OCI-LY1 (cell line): ENCODE data around the gene DDX27.

ENCODE experiments used
- H2AFZ ChIP-seq: fragments of 200-600 bp; sonication (generic), shearing (Covaris generic); 2 replicates; pipeline ENCODE4 v1.6.0; 2014; ENCODE audit warnings: antibody characterized with exemption, mild to moderate bottlenecking, low read length
- H3F3A ChIP-seq: fragments of 200-600 bp; sonication (generic), shearing (Covaris generic); 2 replicates; pipeline ENCODE4 v1.6.0; 2014; ENCODE audit warnings: mild to moderate bottlenecking, antibody characterized with exemption, low read length, moderate library complexity; ENCODE audit not compliant: insufficient read depth
- H3K27ac ChIP-seq: fragments of 200-600 bp; sonication (generic); 2 replicates; pipeline ENCODE4 v1.5.1; 2014; ENCODE audit warnings: low read length, mixed run types, mild to moderate bottlenecking, low read depth; ENCODE audit not compliant: poor library complexity, severe bottlenecking
- H3K27me3 ChIP-seq: fragments of 200-600 bp; sonication (generic); 2 replicates; pipeline ENCODE4 v1.6.0; 2014; ENCODE audit warnings: antibody characterized with exemption, mild to moderate bottlenecking, low read length, moderate library complexity; ENCODE audit not compliant: insufficient read depth
- H3K36me3 ChIP-seq: fragments of 200-600 bp; sonication (generic); 2 replicates; pipeline ENCODE4 v1.6.1; 2014; ENCODE audit warnings: mild to moderate bottlenecking, antibody characterized with exemption, low read length, moderate library complexity, mixed read lengths; ENCODE audit not compliant: insufficient read depth
- H3K4me1 ChIP-seq: fragments of 200-600 bp; sonication (generic); 2 replicates; pipeline ENCODE4 v1.5.1; 2014; ENCODE audit warnings: mild to moderate bottlenecking, low read length, moderate library complexity; ENCODE audit not compliant: insufficient read depth, severe bottlenecking
- H3K4me2 ChIP-seq: fragments of 200-600 bp; sonication (generic), shearing (Covaris generic); 2 replicates; pipeline ENCODE4 v1.6.1; 2014; ENCODE audit warnings: low read length
- H3K4me3 ChIP-seq: fragments of 200-600 bp; sonication (generic); 2 replicates; pipeline ENCODE4 v1.5.1; 2014; ENCODE audit warnings: low read length, low read depth, mild to moderate bottlenecking, mixed read lengths; ENCODE audit not compliant: poor library complexity, severe bottlenecking
- H3K79me2 ChIP-seq: fragments of 200-600 bp; shearing (Covaris generic); 2 replicates; pipeline ENCODE4 v1.6.1; 2016; ENCODE audit warnings: mixed run types, low read length, mixed read lengths; ENCODE audit not compliant: insufficient read depth
- H3K9ac ChIP-seq: fragments of 200-600 bp; sonication (generic), shearing (Covaris generic); 2 replicates; pipeline ENCODE4 v1.6.1; 2014; ENCODE audit warnings: mild to moderate bottlenecking, low read length, mixed read lengths
- H3K9me2 ChIP-seq: fragments of 200-600 bp; sonication (generic), shearing (Covaris generic); 2 replicates; pipeline ENCODE4 v1.6.1; 2014; ENCODE audit warnings: low read depth, mild to moderate bottlenecking, low read length, mixed read lengths
- H3K9me3 ChIP-seq: fragments of 200-600 bp; shearing (Covaris generic); 2 replicates; pipeline ENCODE4 v1.6.1; 2014; ENCODE audit warnings: low read length, mixed read lengths
- H4K20me1 ChIP-seq: fragments of 200-600 bp; sonication (generic), shearing (Covaris generic); 2 replicates; pipeline ENCODE4 v1.6.0; 2016; ENCODE audit warnings: mild to moderate bottlenecking, low read length; ENCODE audit not compliant: insufficient read depth
- CTCF ChIP-seq: fragments of 200-600 bp; sonication (generic), shearing (Covaris generic); IDR thresholded peaks from 2 replicates; pipeline ENCODE4 v1.5.1; 2017; ENCODE audit warnings: mild to moderate bottlenecking, antibody characterized with exemption, low read length, moderate library complexity, mixed read lengths
- EZH2 ChIP-seq: fragments of 200-600 bp; sonication (generic), shearing (Covaris generic); IDR thresholded peaks from 2 replicates; pipeline ENCODE4 v1.8.0; 2017; ENCODE audit warnings: borderline replicate concordance, mixed run types, mild to moderate bottlenecking, antibody characterized with exemption, low read length, moderate library complexity, mixed read lengths

Gene DDX27

GRCh38 chr20:49262444-49262843 is 43.2 kb downstream of the DDX27 start:
- no peaks in the 10 kb centered on the region for H4K20me1 ChIP-seq
- TF ChIP-seq CTCF (no peak), EZH2 (no peak)
- H3K9me3 ChIP-seq = no peaks in the 10 kb centered on the region
- no peaks in the 10 kb centered on the region for H3F3A ChIP-seq
- no peaks in the 10 kb centered on the region for H3K27me3 ChIP-seq
- no peak overlapping the region for H3K4me3 ChIP-seq
- no peak overlapping the region for H2AFZ ChIP-seq
- H3K36me3 ChIP-seq = peaks cover 75% of the 10 kb centered on the region
- no peaks in the 10 kb centered on the region for H3K9me2 ChIP-seq
- no peak overlapping the region for H3K4me2 ChIP-seq
- H3K79me2 ChIP-seq = peaks cover 6% of the 10 kb centered on the region; the same call in 1 of the 2 replicates
- no peak overlapping the region for H3K9ac ChIP-seq
- H3K27ac ChIP-seq = no peak overlapping the region
- H3K4me1 ChIP-seq = peaks cover 5% of the 10 kb centered on the region

- Histone ChIP-seq H3K4me2 (0 out of 2 replicates have a peak overlapping the region, but pooled peaks have one; percentile 16), H3K9me2 (no peaks in the 10 kb centered on the region), H3K4me3 (peak overlapping the region; percentile 14), H4K20me1 (no peaks in the 10 kb centered on the region), H3K9ac (no peak overlapping the region), H3K27ac (no peak overlapping the region), H3K79me2 (peaks cover 24% of the 10 kb centered on the region), H3K36me3 (peaks cover 85% of the 10 kb centered on the region), H3K4me1 (peaks cover 9% of the 10 kb centered on the region), H3K27me3 (no peaks in the 10 kb centered on the region), H3F3A (no peaks in the 10 kb centered on the region), H3K9me3 (no peaks in the 10 kb centered on the region), H2AFZ (no peak overlapping the region)
- TF ChIP-seq CTCF = no peak
- TF ChIP-seq EZH2 = no peak
Observed at GRCh38 chr20:49267327-49267726, 48.1 kb downstream of the DDX27 start.

- no peaks in the 10 kb centered on the region for H4K20me1 ChIP-seq
- no peak overlapping the region for H3K27ac ChIP-seq
- no peak overlapping the region for H2AFZ ChIP-seq
- H3K27me3 ChIP-seq = no peaks in the 10 kb centered on the region
- peaks cover 82% of the 10 kb centered on the region for H3K36me3 ChIP-seq
- H3K4me2 ChIP-seq = no peak overlapping the region
- H3K4me1 ChIP-seq = peaks cover 9% of the 10 kb centered on the region
- TF ChIP-seq EZH2 = no peak
- TF ChIP-seq CTCF = no peak
- no peaks in the 10 kb centered on the region for H3K9me3 ChIP-seq
- H3K4me3 ChIP-seq = peak overlapping the region; percentile 12
- no peaks in the 10 kb centered on the region for H3F3A ChIP-seq
- no peaks in the 10 kb centered on the region for H3K9me2 ChIP-seq
- H3K9ac ChIP-seq = no peak overlapping the region
- peaks cover 24% of the 10 kb centered on the region for H3K79me2 ChIP-seq
Observed at GRCh38 chr20:49268600-49269365, 49.6 kb downstream of the DDX27 start.
